Body of pancreas (tissue), 4 donors: Measurements from ENCODE around the gene SLC6A20. TPM values are rescaled to one million over a fixed set of nuclear protein-coding genes. Genes with fewer than 3 reads are reported as not detected.

Experiments
- ATAC-seq: fragments of 150-250 bp; one replicate; pipeline ENCODE4 v1.9.1; 2016
- DNase-seq, 4 donors: peaks; one replicate each; pipeline ENCODE4 v3.0.0-alpha.2; 2019
- H3K27ac ChIP-seq, 4 donors: fragments of 200-600 bp; sonication (generic); 1 replicate in 3 of 4; 2 replicates in 1 of 4; pipeline versions ENCODE4 v1.5.1 to v1.6.1; 2016 to 2019; ENCODE audit warnings: mild to moderate bottlenecking in 1 of 4, mixed read lengths in 1 of 4, moderate library complexity in 1 of 4
- H3K27me3 ChIP-seq, 2 donors: fragments of 200-600 bp; sonication (generic); one replicate each; pipeline ENCODE4 v1.6.0; 2016; ENCODE audit warnings: mild to moderate bottlenecking in 1 of 2
- H3K36me3 ChIP-seq, 2 donors: fragments of 200-600 bp; sonication (generic); replicated peaks in 1 of 2; 2 replicates each; pipeline ENCODE4 v1.5.1; 2016; ENCODE audit warnings: low read depth in 2 of 2; ENCODE audit not compliant: insufficient read depth in 1 of 2
- H3K4me1 ChIP-seq: fragments of 200-600 bp; sonication (generic); one replicate; pipeline ENCODE4 v1.6.0; 2016
- H3K4me3 ChIP-seq, 2 donors: fragments of 200-600 bp; sonication (generic); 1 replicate in 1 of 2; 2 replicates in 1 of 2; pipeline ENCODE4 v1.5.1; 2016 to 2019
- H3K9me3 ChIP-seq, 3 donors: fragments of 200-600 bp; sonication (generic); 1 replicate in 2 of 3; 2 replicates in 1 of 3; pipeline ENCODE4 v1.5.1; 2016
- POLR2A ChIP-seq, 3 donors: fragments of 450-650 bp; IDR thresholded peaks; one replicate each; pipeline ENCODE4 v1.6.1; 2016; ENCODE audit warnings: antibody characterized with exemption in 3 of 3, mild to moderate bottlenecking in 2 of 3
- WGBS, 2 donors: methylation state at CpG; one replicate each; pipeline ENCODE4 v1.1.5; 2017; 5-methylcytosine and 5-hydroxymethylcytosine counted together
- intact Hi-C: fragments of 100-400 bp; cut with DNase I; formaldehyde crosslinking; loops from one replicate; pipeline ENCODE4 v1.15.1; 2023
- total RNA-seq, 2 donors: library from RNA; depleted of rRNA; stranded (reverse); fragments of >200 nt; gene quantifications; one replicate each; pipeline ENCODE4 v1.1.0, GENCODE V29; 2016
- TF ChIP-seq, protein P1 (sequence below), 7 experiments: fragments of 450-650 bp in 4 of 7; fragments of 200-600 bp in 3 of 7; sonication (generic) in 3 of 7; IDR thresholded peaks; one replicate each; pipeline ENCODE4 v1.5.1; 2016 to 2019; ENCODE audit warnings: antibody characterized with exemption in 7 of 7

SLC6A20 gene
- total RNA-seq, 2 donors from 2014 or later = 4.7 to 5.3 TPM

DNA sequence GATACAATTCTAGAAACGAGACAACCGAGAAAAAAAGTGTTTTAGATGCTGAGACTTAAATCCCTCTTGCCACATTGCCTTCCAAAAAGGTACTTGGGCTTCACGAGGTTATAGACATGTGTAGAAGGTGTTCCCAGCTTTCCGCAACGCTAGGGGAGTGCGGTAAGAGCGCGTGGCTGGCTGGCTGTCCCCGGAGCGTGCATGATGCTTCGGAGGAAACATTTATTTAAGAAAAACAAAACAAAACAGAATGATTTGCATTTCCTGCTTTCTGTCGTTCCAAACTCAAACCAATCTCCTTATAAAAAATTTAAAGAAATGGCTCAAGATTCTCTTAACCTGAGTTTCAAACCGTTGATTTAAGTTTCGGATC, 841 bp downstream of the SLC6A20 start:
- 42% methylated on average over 14 of the region's 14 CpGs for WGBS, 2 donors
- DNase-seq (no peak), ATAC-seq (no peak)
- no peaks in the 10 kb centered on the region for H3K9me3 ChIP-seq
- peaks cover 0 to 9% of the 10 kb centered on the region in 2 donors for H3K27me3 ChIP-seq
- H3K36me3 ChIP-seq = no peaks in the 10 kb centered on the region
- TF ChIP-seq POLR2A (IDR thresholded peaks at IDR 0.05) = no peak
- TF ChIP-seq, protein P1, sequence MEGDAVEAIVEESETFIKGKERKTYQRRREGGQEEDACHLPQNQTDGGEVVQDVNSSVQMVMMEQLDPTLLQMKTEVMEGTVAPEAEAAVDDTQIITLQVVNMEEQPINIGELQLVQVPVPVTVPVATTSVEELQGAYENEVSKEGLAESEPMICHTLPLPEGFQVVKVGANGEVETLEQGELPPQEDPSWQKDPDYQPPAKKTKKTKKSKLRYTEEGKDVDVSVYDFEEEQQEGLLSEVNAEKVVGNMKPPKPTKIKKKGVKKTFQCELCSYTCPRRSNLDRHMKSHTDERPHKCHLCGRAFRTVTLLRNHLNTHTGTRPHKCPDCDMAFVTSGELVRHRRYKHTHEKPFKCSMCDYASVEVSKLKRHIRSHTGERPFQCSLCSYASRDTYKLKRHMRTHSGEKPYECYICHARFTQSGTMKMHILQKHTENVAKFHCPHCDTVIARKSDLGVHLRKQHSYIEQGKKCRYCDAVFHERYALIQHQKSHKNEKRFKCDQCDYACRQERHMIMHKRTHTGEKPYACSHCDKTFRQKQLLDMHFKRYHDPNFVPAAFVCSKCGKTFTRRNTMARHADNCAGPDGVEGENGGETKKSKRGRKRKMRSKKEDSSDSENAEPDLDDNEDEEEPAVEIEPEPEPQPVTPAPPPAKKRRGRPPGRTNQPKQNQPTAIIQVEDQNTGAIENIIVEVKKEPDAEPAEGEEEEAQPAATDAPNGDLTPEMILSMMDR (IDR thresholded peaks at IDR 0.05) = no peak
- no peak overlapping the region for H3K4me3 ChIP-seq
- peaks cover 41% of the 10 kb centered on the region for H3K4me1 ChIP-seq
- H3K27ac ChIP-seq = peak overlapping the region in 2 of 4 donors; percentile 61 to 78
- intact Hi-C loops = no loop called here

DNA sequence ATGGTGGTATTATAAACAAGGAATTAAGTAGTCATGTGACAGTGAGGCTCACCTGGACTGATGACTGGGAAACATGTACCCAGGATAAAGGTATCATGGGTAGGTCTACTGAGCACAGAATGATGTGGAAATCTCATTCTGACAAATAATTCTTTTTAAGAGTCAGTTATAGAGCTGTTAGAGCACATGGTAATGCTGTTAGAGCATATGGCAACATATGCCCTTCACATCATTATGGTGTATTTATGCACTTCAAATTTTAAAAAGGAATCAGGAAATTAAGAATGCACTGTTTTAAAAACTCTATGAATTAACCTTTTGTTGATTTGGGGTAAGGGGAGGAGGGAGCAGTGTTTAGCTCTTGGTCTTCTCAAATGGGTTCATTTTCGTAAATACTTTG, 1.7 kb downstream of the SLC6A20 start:
- 83 to 93% methylated on average over 1 of the region's 1 CpG for WGBS, 2 donors
- Histone ChIP-seq H3K36me3 (no peaks in the 10 kb centered on the region), H3K27ac (peak overlapping the region in 2 of 4 donors; percentile 72 to 78), H3K27me3 (peaks cover 0 to 9% of the 10 kb centered on the region in 2 donors), H3K4me1 (peaks cover 41% of the 10 kb centered on the region), H3K9me3 (no peaks in the 10 kb centered on the region), H3K4me3 (no peak overlapping the region)
- ATAC-seq (no peak), DNase-seq (no peak)
- no peak for TF ChIP-seq POLR2A (IDR thresholded peaks at IDR 0.05)
- TF ChIP-seq, protein P1 (IDR thresholded peaks at IDR 0.05) = no peak
- intact Hi-C loops = no loop called here

DNA sequence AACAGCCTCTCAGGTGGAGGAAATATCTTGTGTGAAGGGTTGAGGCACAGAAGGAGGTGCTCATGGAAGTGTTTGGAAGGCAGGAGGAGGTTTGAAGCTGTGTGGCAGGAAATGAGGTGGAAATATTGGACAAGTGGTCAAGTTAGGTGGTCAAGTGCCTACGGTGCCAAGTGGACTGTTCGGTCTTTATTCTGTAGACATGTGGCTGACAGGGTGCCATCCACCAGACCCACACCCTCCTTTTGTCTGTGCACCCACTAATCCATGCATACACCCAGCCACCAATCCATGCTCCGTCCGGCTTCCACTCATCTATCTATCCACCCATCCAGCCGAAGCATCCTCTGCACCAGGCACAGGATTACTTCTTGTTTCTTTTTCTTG, 2.2 kb downstream of the SLC6A20 start:
- Histone ChIP-seq H3K27me3 (peaks cover 0 to 9% of the 10 kb centered on the region in 2 donors), H3K9me3 (no peaks in the 10 kb centered on the region), H3K27ac (peak overlapping the region; percentile 44 to 78 (median 61)), H3K36me3 (no peaks in the 10 kb centered on the region), H3K4me1 (peaks cover 41% of the 10 kb centered on the region), H3K4me3 (no peak overlapping the region)
- DNase-seq (no peak), ATAC-seq (no peak)
- intact Hi-C loops = no loop called here
- no peak for TF ChIP-seq POLR2A (IDR thresholded peaks at IDR 0.05)
- TF ChIP-seq, protein P1 (IDR thresholded peaks at IDR 0.05) = no peak
- WGBS, 2 donors = 90% methylated on average over 5 of the region's 5 CpGs

DNA sequence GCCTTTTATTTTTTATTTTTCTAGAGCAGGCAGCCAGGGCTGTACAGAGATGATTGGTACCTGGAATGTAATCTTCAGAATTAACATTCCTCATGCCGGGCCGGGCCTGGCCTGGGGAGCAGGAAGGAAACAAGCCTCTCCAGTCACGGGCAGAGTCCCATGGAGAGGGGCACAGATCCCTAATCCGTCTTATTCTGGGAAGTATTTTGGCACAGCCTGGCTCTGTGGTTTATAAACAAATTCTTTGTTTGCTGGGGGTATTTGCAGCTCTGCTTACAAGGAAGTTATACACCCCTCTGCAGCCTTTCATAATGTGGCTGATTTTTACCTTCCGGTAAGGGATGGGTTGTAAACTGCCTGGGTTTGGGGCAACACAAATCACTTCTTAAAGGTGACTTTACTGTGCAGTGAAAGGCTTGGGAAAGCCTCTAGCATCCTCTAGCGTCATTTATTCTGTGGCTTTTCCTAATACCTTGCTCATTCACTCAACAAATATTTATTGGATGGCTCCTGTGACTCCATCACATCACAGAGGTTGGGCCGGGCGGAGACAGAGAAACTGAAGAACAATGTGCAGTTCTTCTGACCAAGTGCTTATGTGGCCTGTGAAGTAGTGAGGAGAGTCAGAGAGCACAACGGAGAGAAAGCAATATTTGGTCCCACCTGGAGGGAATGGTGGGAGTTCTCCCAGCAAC, 2.7 kb downstream of the SLC6A20 start:
- H3K36me3 ChIP-seq = no peaks in the 10 kb centered on the region
- no peak overlapping the region for H3K4me3 ChIP-seq
- TF ChIP-seq POLR2A (IDR thresholded peaks at IDR 0.05) = peak in 1 of 3 donors; percentile 29
- TF ChIP-seq, protein P1 (IDR thresholded peaks at IDR 0.05) = peak in 1 of 7 experiments; percentile 8
- peak overlapping the region; percentile 44 to 78 (median 61) for H3K27ac ChIP-seq
- peaks cover 0 to 9% of the 10 kb centered on the region in 2 donors for H3K27me3 ChIP-seq
- H3K9me3 ChIP-seq = no peaks in the 10 kb centered on the region
- ATAC-seq = peak; percentile 78
- intact Hi-C loops = no loop called here
- peak; percentile 36 to 62 (median 48) for DNase-seq
- 40 to 46% methylated on average over 9 of the region's 9 CpGs for WGBS, 2 donors
- H3K4me1 ChIP-seq = peaks cover 41% of the 10 kb centered on the region
